ENCODE measurements around the gene WDR1.
"Not testable (repeated sequence)": the region's sequence is repeated elsewhere in the genome, so short reads cannot be mapped to it uniquely, and the experiment has no call there.

The WDR1 gene

DNA sequence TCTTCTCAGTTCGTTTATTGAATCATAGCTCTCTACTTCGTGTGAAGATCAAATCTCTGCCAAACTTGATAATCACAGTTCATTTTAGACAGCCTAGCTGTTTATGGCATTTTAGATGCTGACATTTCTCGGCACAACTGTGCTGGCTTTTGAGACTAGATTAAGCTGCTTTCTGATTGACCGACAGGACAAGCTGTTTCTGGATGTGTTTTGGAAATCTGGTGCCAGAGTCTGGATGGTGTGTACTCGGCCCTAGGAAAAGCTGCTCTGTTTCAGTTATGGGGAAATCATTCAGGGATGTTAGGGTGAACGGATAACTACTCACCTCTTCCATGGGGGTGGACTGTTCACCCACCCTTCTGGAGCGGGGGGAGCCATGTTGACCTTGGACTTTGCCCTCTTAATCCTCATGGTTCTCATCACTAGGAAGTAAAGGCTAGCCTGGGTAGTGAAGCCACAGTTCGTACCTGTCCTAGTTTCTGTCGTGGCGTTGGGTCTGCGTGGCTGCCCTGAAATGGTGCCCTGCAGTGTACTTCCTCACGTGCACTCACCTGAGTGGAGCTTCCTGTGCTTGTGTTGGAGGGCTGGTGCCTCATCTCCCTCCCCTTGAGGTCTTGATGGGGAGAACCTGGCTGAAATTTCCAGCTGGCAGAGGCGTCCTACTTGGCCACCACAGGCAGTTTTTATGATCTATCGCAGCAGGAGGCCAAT lies 13.7 kb upstream of the WDR1 start:
- DNase-seq, result no peak

DNA sequence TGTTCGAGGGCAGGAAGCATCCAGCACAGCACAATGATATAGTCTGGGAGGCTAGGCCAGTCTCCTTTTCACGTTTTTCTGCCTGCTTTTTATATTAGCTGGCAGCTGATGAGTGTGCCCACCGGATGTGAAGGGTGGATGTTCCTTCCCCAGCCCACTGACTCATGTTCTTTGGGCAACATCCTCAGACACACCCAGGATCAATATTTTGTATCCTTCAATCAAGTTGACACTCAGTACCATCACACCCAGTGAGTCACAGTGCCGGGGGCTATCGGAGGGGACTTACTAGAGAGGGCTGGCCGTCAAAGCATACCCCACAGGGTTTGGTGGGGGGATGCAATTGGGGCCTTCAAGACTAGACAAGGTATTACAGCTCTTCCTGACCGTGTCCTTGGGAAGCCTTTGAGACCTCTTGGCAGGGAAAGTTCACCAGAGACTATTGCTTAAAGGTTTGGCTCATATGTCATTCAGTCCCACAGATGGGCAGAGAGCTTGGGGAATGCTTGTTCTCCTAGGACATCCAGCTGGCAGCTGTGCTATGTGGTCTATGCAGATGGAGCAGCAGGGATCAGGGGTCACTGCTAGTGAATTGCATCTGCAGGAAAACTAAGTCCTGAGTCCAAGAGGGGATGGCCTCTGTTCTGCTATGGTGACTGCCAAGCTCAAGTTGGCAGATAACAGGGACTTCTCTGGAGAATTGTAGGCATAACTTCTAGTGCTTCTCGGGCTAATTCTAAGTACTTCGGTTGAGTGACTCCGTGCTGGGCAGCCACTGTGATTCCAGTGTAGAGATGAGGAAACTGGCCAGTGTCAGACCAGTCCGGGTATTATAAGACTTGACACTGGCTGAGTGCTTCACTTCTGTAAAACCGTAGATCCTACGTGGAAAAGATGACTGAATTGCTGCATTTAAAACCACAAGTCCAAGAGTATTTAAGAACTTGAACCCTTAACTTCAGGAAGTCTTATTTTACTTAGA lies 12.9 kb upstream of the WDR1 start:
- DNase-seq, result no peak

DNA sequence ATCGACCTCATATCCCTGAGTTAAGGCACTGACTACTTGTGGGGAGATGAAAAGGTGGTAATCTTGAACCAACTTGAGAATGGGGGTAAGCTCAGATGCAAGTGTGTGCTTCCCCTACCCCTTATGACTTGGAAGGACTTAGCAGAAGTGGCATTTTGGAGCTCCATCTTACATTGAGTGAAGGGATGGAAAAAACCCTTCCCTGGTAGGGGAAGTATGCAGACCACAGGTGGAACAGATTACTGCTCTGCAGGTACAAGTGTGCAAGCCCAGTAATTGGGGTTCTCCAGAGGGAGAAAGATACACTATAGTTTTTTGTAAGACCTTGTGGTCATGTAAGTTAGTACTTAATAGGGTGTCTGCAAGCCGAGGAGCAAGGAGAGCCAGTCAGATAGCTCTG lies 12.2 kb upstream of the WDR1 start:
- no peak for DNase-seq

DNA sequence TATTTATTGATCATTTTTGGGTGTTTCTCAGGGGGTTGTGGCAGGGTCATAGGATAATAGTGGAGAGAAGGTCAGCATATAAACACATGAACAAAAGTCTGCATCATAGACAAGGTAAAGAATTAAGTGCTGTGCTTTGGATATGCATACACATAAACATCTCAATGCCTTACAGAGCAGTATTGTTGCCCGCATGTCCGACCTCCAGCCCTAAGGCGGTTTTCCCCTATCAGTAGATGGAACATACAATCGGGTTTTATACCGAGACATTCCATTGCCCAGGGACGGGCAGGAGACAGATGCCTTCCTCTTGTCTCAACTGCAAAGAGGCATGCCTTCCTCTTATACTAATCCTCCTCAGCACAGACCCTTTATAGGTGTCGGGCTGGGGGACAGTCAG lies 10.9 kb upstream of the WDR1 start:
- not testable (repeated sequence) for DNase-seq

DNA sequence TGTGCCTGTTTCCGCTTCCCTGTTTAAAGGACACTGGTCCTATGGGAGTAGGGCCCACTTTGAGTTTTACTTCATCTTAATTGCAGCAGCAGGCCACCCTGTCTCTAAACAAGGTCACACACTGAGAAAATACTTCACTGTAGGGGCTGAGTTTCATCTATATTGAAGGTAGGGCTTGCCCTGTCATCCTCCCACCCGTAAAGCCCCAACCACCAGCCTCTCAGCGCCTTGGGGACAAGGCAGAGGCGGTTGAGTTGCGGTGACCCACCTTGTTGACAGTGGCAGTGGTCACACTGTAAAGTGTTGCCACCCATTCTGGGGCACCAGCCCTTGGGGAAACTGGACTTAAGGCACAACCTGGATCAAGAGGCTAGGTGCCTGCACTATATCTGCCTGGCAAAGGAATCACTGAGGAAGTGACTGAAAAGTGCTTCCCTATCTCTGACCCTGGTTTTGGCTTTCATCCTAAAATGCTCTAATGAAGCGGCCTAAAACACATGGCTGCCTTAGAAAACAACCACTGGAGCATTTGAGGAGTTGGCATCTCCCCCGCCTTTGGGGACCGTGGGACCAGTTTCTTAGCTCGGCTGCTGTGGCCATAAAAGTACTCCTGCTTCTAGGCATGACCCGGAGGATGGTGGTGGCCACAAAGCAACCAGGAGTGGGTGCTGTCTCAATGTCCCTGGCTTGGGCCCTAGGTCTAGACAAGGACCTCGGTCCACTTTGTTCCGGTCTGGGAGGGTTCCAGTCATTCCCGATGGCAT lies 7.8 kb upstream of the WDR1 start:
- DNase-seq, result no peak

DNA sequence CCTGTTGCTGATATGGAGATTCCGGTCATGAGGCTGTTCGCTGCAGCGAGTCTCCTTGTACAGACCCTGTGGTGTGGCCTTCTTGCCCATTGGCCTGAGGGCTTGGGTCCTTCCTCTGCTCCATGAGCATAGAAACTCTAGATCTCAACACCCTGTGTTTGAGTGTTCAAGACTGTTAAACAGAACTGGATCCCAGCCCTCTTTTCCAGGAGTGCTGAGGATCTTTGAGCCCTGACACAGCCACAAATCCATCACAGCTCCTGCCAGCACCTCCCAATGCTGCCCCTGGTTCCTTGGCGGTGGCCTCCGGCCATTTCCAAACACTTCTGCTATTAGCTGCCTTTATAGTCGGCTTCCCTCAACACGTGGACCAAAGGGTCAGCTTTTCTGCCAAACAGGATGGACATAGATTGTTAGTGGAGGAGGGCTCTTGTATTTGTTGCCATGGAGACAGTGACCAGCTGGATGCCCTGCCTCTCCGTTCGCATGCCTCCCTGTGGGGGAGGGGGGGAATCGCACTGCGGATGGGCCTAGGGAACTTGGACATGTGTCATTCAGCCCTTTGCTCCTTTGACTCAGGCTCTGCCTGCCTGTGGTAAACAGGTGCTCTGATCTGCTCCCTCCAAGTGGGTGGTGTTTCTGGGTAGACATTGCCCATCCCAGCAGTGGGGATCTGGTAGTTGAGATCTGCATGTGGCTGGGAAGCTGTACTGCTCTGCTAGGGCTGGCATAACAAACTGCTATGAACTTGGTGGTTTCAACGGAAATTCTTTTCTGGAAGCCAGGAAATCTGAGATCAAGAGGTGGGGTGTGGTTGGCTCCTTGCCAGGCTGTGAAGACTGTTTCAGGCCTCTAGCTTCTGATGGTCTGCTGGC lies 6.9 kb upstream of the WDR1 start:
- no peak for DNase-seq

DNA sequence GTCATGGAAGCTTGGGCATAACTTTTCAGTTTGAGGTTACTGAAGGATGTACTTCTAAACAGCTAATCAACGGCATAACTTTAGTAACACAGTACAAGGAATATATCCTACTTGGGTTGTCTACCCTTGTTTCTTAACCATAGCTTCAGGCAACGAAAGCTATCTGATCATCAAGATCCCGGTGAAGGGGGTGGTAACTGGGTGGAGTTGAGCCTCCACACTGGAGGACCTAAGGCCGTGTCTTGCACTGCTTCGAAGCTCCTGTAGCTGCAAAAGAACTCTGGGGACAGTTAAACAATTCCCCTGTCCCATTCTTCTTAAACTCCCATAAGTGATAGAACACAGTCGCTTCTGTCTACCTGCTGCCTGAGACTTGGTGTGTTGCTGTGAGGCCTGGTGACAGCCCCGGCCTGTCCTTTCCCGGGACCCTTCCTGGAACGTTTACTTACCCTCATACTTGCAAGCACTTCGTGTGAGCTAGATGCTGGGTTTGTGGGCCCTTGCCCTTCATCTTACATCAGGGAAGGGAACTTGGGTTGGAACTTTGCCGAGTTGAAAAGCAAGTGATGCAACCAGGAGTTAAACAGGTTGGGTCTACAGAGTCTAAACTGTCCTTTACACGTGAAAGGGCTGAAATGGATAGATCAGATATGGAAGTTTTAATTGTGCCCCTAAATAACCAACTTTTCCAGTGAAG lies 5.8 kb upstream of the WDR1 start:
- DNase-seq, result no peak

DNA sequence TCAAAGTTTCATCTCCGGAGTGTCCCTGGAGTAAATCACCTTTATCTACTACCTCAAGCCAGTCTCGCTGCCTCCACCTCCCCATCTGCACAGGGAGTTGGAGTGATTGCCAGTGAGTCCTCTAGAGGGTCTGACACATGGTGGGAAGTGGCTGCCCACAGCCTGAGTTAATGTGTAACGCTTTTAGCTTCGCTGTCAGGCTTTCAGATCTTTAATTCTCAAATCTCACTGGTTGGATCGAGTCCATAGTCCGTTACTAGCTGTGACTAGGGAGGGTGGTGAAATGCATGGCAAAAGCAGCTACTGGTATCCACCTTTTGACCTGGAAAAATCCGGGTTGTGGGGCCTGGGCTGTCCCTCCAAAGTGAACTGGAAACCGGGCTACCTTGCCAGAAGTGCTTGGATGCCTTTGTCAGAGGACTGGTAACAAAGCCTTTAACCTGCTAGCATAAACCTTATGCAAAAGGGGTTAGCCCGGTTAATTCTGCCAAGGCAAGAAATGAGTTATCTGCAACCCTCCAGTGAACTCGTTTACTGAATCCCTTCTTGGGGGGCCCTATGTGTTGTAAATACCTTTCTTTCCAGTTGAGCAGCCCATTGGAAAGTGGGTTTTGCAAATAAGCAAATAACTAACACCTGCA lies 5.1 kb upstream of the WDR1 start:
- no peak for DNase-seq

DNA sequence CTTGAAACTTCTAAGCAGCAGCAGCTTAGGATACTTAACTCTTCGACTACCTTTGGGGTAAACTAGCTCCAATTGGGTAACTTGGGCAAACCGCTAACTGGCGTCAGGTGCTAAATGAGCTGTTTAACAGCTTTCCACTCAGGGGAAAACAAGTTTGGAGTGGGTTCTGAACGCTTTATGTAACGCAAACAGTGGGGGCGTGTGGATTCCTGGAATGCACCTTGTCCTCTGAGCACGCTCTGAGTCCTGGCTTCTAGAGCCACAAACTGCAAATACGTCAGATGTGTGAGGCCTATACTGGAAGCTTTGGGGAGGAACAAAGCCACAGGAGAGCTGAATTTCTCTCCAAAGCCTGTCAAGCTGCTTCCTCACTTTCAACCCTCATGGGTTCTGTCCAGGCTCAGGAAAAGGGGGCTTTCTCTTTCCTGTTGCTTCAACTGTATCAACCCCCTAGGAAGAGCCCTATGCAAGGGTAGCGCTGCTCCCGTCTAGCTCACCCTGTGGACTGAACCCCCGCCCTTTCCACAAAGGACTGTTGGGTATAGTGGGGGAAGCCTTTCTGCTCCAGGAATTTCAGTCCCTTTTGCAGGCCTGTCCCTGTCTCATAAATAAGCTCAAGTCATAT lies 4.5 kb upstream of the WDR1 start:
- DNase-seq, result no peak

DNA sequence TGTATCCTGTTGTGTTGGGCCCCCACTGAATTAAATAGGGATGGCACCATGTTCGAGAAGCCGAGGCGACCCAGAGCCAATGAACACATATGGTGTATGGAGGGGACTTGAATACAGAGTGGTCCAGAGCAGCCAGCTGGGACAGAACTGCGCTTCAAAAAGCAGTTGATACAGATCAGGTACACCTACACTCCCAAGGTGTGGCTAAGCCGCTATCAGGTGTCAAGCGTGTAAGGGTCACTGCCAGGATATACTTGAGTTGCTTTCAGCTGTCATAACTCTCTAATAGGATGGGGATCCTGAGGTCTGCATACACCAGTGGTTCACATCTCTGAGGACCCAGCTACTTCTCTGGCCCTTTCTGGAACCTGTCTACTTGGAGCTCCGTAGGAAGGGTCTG lies 3.2 kb upstream of the WDR1 start:
- DNase-seq, result no peak

DNA sequence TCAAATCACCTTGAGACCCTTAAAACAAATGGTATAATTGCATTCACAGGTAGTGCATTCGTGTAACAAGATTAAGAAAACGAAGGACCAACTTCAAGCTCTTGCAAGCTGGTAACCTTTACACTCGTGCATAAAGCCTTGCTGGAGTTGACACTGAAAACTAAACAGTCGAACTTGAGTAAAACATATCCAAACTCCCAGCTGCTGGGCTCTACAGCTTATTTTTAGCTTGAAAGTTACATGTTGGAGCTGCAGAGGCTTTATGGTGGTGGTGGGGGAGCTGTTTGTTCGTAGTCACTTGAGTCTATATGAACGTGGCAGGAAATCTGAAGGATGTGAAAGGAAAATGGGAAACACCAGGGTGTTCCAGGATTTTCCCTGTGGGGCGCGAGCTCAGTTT lies 2.7 kb upstream of the WDR1 start:
- DNase-seq, result no peak

DNA sequence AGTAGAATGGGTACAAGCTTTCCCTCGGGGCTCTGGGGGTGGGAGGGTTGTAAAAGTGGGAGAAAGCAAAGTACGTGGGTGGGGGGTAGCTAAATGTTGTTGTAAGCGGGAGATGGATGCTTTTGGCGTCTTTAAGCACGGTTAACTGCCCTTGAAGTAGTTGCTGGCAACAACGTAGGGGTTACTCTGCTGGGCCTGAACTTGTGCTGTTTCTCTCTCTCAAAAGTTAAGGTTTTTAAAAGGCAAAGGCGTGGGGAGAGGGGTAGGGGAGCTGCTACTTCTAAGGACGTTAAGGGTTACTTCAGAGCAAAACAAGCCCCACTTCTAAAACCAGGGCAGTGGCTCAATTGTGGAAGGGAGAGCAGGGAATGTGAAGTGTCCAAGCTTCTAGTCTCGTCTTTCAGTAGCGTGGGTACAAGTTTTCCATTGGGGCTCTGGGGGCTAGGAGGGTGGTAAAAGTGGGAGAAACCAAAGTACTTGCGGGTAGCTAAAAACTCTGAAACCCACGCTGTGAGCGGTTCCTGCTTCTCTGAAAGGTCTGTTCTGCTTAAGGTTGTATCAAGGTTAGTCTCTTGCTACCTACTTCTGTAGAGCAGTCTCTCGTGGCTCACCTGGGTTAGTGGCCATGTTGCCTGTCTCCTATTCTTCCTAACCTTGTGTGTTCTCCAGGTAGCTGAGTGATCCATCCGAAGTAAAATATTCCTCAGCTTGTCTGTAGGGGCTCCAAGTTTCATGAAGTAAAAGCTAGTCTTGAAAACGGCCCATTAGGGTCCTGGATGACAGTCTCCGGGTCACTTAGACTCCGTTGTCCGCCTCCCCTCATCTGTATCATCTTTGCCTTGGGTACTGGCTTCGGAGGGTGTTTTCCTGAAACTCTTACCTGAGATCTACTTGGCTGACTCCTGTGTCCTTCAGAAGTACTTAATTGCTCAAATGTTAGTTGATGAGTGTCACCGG lies 1.7 kb upstream of the WDR1 start:
- no peak for DNase-seq

DNA sequence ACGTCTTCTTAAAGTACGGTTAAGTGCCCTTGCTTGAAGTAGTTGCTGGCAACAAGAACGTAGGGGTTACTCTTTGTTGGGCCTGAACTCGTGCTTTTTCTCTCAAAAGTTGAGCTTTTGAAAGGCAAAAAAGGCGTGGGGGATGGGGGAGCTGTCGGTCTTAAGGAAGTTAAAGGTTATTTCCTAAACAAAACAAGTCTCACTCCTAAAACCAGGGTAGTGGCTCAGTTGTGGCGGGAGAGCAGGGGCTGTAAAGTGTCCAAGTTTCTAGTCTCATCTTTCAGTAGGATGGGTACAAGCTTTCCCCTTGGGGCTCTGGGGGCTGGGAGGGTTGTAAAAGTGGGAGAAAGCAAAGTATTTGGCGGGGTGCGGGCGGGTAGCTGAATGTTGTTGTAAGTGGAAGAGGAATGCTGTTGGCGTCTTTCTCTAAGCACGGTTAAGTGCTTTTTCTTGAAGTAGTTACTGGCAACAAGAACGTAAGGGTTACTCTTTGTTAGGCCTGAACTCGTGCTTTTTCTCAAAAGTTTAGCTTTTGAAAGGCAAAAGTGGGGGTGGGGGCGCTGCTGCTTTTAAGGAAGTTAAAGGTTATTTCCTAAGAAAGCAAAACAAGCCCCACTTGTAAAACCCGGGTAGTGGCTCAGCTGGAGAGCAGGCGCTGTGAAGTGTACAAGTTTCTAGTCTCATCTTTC lies 904 bp upstream of the WDR1 start:
- no peak for DNase-seq

DNA sequence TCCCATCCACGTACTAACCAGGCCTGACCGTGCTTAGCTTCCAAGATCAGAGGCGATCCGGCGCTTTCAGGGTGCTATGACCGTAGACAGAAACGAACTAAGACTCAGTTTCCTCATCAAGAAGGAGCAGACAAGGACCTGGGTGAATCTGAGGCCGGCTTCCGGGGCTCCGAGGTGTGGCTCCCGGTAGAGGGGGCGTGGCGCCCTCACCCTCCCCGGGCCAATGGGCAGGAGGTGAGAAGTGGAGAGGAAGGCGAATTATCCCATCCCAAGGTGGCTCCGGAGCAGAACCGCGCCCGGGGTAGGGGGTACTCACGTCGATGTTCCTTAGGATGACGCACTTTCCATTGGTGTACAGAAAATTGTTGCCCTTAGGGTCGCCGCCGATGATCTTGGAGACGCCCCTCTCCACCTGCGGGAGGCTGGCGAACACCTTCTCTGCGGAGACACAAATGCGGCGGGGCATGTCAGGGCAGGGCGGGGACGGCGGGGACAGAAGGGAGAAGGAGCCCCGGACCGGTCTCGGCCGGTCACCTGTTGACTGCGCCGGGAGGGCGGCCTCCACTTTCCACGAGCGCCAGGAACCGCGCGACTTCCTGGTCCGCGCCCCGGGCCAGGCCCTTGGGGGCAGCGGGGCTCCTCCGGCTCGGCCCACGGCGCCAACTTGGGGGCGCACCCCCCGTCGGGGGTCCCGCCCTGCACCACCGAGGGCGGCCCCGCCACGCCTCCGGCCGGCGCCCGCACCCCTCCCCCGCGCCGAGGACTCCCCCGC lies 616 bp downstream of the WDR1 start:
- DNase-seq, result no peak

DNA sequence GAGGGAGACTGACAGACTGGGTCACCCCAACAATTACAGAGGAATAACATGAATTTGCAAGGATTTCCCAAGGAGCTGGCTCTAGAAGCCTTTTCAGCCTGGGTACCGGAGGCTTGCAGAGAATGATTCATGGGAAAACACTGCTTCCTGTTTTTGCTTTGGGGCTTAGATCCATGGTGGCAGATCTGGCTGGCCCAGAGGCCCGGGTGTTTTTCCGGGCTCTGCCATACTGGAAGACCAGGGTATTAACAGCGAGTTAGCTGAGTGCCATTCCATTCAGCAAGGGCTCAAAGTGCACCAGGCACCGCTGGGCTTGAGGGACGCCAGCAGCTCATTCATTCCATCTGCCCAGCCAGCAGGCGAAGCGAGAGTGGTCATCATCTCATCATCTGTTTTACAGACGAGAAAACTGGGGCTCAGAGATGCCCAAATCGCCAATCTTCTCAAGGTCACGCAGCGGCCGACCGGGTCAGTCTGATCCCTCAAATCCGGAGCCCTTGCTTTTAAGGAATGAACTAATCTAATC lies 1.3 kb downstream of the WDR1 start:
- DNase-seq, result no peak

DNA sequence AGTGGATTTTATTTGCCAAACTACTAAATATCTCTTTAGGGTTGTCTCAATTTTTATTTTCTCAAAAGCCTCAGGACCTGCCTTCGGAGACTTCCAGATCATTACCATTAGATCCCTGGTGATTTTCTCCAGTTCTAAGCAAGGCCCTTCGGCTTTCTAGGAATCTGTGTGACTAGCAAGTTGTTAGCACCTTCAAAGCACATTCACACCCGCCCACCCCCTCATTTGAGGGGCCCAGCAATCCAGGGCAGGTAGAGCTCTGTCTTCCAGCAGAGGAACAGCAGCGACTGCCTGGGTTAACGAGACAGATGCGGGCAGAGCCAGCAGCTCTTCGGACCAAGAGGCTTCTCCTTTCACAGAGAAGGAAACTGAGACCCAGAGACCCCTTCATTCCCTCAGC lies 2.0 kb downstream of the WDR1 start:
- no peak for DNase-seq

DNA sequence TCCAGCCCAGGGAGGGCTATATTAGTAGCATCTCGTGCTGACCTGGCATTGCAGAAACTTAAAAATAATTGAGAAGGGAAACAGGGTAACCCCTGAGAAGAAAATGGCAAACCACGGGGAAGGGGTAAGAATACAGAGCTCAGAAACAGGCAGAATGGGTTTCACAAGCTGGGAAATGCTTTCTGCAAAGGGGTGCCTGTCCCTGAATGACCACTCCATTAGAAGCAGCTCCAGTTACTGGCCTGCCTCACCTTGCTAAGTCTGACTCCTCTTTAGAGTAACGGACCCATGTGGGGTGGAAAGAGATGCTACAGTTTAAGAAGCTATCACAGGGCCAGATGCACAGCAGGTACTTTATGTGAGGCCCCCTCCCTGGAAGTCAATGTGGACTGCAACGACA lies 2.5 kb downstream of the WDR1 start:
- no peak for DNase-seq

Data from NCI-H1436 (cell line).